ENCODE results near the gene DAG1. TPM values are rescaled to one million over a fixed set of nuclear protein-coding genes. Genes with fewer than 3 reads are reported as not detected.

Gene DAG1
- total RNA-seq, 1 donor from 2014 or later = 84.3 TPM

DNA sequence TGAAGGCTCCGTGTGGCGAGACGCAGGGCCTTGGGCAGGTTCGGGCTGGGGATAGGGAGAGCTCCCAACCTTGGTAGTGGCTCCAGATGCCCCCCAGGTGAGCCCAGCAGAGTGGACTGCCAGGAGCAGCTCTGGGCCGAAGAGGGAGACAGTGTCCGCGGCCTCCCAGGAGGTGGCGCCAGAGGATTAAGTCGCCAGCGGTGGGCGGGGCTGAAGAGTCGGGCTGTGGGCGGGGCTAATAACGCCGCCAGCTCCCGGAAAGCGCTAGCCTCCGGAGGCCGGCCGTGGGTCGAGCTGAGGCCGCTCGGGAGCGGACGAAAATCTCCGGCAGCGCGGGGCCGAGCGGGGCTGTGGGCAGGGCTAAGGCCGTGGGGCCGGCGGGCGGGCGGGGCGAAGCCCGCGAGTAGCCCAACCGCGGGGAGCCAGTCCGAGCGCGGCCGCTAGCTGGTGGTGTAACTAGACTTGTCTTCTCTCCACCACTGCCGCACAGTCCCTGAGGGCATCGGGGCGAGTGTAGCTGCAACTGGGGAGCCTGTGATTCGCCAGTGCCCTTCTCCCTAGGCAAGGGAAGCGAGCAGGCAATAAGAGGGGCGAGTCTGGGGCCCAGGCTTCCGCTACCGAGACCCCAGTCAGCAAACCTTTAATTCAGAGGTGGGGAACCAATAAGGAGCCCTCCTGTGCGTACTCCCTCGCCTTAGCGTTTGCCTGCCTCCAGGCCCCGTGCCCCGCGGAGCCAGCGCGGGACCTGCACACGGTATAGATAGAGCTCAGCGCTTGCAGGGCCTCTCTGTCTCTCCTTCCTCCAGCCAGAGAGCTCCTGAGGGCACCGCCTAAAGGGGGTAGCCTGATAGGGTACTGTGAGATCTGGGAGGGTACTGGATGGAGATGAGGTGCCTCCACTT, 69.8 kb downstream of the DAG1 start:
- Mint-ChIP-seq H3K4me3 (peak overlapping the region; percentile 83), H3K27me3 (peaks cover 15% of the 10 kb centered on the region), H3K27ac (peak overlapping the region; percentile 39), H3K36me3 (no peaks in the 10 kb centered on the region), H3K9me3 (no peaks in the 10 kb centered on the region), H3K4me1 (ENCODE audit: unreplicated experiment) (peaks cover 5% of the 10 kb centered on the region)
- DNase-seq (ENCODE audit: extremely low spot score, unreplicated experiment) = peak; percentile 96
- TF ChIP-seq, protein P1, sequence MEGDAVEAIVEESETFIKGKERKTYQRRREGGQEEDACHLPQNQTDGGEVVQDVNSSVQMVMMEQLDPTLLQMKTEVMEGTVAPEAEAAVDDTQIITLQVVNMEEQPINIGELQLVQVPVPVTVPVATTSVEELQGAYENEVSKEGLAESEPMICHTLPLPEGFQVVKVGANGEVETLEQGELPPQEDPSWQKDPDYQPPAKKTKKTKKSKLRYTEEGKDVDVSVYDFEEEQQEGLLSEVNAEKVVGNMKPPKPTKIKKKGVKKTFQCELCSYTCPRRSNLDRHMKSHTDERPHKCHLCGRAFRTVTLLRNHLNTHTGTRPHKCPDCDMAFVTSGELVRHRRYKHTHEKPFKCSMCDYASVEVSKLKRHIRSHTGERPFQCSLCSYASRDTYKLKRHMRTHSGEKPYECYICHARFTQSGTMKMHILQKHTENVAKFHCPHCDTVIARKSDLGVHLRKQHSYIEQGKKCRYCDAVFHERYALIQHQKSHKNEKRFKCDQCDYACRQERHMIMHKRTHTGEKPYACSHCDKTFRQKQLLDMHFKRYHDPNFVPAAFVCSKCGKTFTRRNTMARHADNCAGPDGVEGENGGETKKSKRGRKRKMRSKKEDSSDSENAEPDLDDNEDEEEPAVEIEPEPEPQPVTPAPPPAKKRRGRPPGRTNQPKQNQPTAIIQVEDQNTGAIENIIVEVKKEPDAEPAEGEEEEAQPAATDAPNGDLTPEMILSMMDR (conservative IDR thresholded peaks at IDR 0.05) = peak; percentile 92

DNA sequence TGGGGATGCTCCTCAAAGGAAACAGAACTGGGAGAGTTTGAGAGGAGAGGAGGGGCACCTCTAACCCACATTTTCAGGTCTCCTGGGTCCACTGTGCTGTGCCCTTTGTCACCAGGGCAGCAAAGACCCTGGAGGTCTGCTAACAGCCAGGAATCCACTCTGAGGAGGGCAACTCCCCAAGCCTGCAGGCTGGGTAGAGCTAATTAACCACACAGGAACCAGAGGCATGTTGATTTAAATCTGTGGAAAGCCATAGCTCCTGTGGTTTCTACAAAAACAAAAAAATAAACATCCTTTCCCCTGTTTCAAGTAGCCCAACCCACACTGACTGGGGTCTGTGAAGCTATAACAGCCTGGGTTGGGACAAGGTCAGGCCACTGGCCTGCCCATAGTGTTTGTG, 82.0 kb downstream of the DAG1 start:
- Mint-ChIP-seq H3K27me3 (peaks cover 32% of the 10 kb centered on the region), H3K9me3 (no peaks in the 10 kb centered on the region), H3K4me1 (ENCODE audit: unreplicated experiment) (peaks cover 15% of the 10 kb centered on the region), H3K27ac (peak overlapping the region; percentile 65), H3K36me3 (no peaks in the 10 kb centered on the region), H3K4me3 (peak overlapping the region; percentile 67)
- DNase-seq (ENCODE audit: extremely low spot score, unreplicated experiment) = no peak
- TF ChIP-seq, protein P1 (conservative IDR thresholded peaks at IDR 0.05) = no peak

DNA sequence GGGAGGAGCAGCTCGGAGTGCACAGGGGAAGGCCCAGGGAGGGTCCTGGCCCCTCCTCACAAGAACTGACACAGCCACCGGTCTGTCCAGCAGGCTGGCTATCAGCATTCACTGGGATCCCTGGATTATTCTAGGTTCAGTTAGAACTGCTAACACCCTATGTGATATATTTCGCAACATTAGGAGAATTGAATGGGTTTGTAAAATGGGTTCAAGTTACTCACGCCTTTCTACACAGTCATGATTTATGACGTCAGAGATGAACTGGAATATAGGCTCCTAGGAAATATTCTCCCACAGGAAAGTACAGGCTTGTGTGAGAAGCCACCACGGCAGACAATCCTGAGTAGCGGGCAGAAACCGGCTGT, 83.2 kb downstream of the DAG1 start:
- Mint-ChIP-seq H3K4me3 (peak overlapping the region; percentile 95), H3K27ac (peak overlapping the region; percentile 86), H3K36me3 (no peaks in the 10 kb centered on the region), H3K27me3 (peaks cover 33% of the 10 kb centered on the region), H3K4me1 (ENCODE audit: unreplicated experiment) (peaks cover 15% of the 10 kb centered on the region), H3K9me3 (no peaks in the 10 kb centered on the region)
- DNase-seq (ENCODE audit: extremely low spot score, unreplicated experiment) = no peak
- TF ChIP-seq, protein P1 (conservative IDR thresholded peaks at IDR 0.05) = no peak

DNA sequence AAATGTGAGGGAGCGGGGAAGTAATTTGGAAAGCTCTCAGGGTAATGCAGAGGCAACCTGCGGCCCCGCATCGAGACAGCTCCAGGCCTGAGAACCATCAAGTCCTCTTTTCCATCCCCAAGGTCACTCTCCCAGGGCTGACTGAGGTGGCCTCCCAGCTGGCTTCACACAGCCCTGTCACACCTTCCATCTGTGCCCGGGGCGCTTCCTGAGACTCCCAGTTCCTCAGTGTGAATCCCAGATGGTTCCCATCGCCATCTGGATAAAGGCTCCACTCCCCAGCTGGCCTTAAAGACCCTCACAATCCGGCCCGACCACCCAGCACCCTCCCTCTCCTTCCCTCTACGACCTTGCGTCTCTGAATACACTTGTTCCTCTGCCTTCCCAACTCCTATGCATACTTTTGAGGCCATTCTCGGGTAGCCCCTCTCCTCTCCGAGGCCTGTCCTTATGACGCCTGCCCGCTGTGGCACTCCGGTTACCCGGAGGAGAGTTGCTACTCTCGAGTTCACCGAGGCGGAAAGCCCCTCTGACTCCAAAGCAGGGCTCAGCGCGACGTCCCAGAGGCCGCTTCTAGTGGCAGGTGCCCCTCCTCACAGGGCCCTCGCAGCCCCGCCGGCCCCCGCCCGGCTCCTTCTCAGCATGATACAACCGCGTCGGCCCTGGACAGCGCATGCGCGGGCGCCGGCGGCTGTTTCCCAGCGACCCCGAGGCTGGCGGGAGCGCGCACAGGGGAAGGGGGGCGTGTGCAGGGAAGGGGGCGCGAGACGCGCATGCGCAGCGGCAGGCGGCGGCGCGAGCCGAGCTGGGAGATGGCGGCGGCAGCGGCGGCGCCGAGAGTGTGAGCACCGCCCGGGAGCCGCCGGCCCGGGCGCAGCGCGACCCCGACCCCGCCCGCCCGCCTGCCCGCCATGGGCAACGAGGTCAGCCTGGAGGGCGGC, 83.9 kb downstream of the DAG1 start, which contains the start of gene BSN:
BSN (plus strand) TSS at position 786 of the 941 bp plus-strand sequence; CDS start at position 912, 126 bp downstream.
- peak; percentile 96 for DNase-seq (ENCODE audit: extremely low spot score, unreplicated experiment)
- Mint-ChIP-seq H3K27ac (peak within 1 kb of the TSS; percentile 86), H3K4me3 (peak within 1 kb of the TSS; percentile 95), H3K27me3 (peaks cover 32% of the 10 kb centered on the region), H3K4me1 (ENCODE audit: unreplicated experiment) (peaks cover 15% of the 10 kb centered on the region), H3K9me3 (no peaks in the 10 kb centered on the region), H3K36me3 (no peaks in the 10 kb centered on the region)
- TF ChIP-seq, protein P1 (conservative IDR thresholded peaks at IDR 0.05) = no peak

DNA sequence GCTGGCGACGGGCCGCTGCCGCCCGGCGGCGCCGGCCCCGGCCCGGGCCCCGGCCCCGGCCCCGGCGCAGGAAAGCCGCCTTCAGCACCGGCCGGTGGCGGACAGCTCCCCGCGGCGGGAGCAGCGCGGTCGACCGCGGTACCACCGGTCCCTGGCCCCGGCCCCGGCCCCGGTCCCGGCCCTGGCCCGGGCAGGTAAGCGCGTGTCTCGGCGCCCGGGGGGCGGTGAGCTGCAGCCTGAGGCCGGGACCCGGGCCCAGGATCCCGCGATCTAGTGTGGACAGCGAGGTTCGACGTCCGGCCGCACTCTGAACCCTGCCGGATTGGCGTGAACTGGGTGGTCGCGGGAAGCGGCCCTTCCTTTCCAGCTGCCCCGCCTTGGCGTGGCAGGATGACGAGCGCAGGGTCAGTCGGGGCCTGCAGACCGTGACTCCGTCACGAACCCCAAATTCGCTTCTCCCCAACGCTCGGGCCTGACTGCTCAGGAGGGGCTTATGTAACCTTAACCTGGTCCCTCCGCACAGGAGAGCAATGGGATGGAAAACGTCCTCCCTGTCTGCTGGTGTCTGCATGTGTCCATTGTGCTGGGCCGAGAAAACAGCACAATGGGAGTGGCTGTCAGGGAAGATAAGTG, 84.7 kb downstream of the DAG1 start:
- no peaks in the 10 kb centered on the region for H3K36me3 Mint-ChIP-seq
- peaks cover 15% of the 10 kb centered on the region for H3K4me1 Mint-ChIP-seq (ENCODE audit: unreplicated experiment)
- no peaks in the 10 kb centered on the region for H3K9me3 Mint-ChIP-seq
- DNase-seq (ENCODE audit: extremely low spot score, unreplicated experiment) = peak; percentile 81
- peaks cover 32% of the 10 kb centered on the region for H3K27me3 Mint-ChIP-seq
- H3K4me3 Mint-ChIP-seq = peak overlapping the region; percentile 77
- H3K27ac Mint-ChIP-seq = no peak overlapping the region
- TF ChIP-seq, protein P1 (conservative IDR thresholded peaks at IDR 0.05) = no peak
